Heart left ventricle (tissue), 13 donors: ENCODE results near the gene SACS.

Experiments
- CTCF ChIP-seq, 12 donors: fragments of 200-600 bp; sonication (generic) in 4 of 12; IDR thresholded peaks; one replicate each; pipeline versions ENCODE4 v1.5.0 to v1.8.0; 2018 to 2022; ENCODE audit warnings: antibody characterized with exemption in 12 of 12, mild to moderate bottlenecking in 5 of 12
- POLR2A ChIP-seq, 2 donors: fragments of 450-650 bp; IDR thresholded peaks; one replicate each; pipeline ENCODE4 v1.6.1; 2017; ENCODE audit warnings: antibody characterized with exemption in 2 of 2, mild to moderate bottlenecking in 2 of 2, moderate library complexity in 2 of 2
- donor health status: ischemic (EF 13 %, LVEDD 7.1; RV severe dilation, severe dysfunction).
- donor health status: DM: no; HTN: yes; CAD: no.
- donor health status: DM: no; HTN: no; CAD: no.
- donor health status: ischemic (EF 25% LVEDD 6.9; RV normal size, moderate dysfunction).
- donor health status: ischemic (EF 25% LVEDD 5.7; RV mildly dilated, moderate dysfunction).
- donor health status: ischemic (EF 35%, LVEDD 5.7; RV mildly dilated, moderate dysfunction).
- donor health status: nonischemic (EF 11% LVEDD 7.7; RV severe dilation, severe dysfunction).
- donor health status: DM: yes; HTN: yes; CAD: no.
- donor health status: PGD.
- donor health status: ischemic (EF 29% LVEDD 5.4; RV normal size, mild dysfunction).
- donor health status: nonischemic (EF 23%, LVEDD 6.1; RV moderate dilation, normal function).

DNA sequence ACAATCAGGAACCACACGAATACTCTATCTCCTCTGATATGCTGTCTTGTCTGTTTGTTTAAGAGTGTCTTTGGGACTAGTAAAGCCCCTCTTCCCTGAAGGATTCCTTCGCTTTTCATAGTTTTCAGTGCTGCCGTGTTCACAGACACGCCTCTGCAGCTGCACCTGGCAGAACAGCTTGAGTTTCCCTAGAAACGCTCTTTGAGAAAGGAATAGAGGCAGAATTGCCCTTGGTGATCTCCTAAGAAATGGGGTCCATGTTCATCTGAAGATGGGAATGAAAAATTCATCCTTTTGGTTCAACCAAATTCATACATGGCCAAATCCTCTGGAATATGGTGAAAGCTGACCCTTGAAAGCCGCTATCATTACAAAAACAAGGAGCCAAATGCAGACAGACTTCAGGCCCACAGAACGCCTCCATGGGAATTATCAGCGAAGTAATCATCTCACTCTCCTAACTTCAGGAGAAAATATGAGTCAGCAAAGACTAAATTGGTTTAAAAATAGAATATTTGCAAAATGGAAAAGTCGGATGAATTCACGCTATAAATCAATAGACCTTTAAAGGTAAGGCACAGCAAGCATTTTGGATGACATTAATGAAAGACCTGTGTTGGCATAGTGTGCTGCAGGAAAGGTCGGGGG is 5.5 kb downstream of the SACS start:
- no peak for TF ChIP-seq POLR2A (IDR thresholded peaks at IDR 0.05)
- TF ChIP-seq CTCF (IDR thresholded peaks at IDR 0.05), result no peak
